Parathyroid adenoma (tissue), 2 donors: ENCODE data around the gene TRMT10B.

ENCODE experiments used
- H2AFZ ChIP-seq: fragments of 300-600 bp; sonication (generic); one replicate; pipeline ENCODE4 v1.7.0; 2017; ENCODE audit warnings: antibody characterized with exemption, mild to moderate bottlenecking
- H3K27ac ChIP-seq: fragments of 300-600 bp; sonication (generic); one replicate; pipeline ENCODE4 v1.7.0; 2017
- H3K27me3 ChIP-seq: fragments of 300-600 bp; sonication (generic); one replicate; pipeline ENCODE4 v1.7.0; 2017; ENCODE audit warnings: low read length; ENCODE audit not compliant: control insufficient read depth, insufficient read depth
- H3K36me3 ChIP-seq: fragments of 300-600 bp; sonication (generic); one replicate; pipeline ENCODE4 v1.7.0; 2017; ENCODE audit warnings: low read length; ENCODE audit not compliant: control insufficient read depth, insufficient read depth
- H3K4me1 ChIP-seq: fragments of 300-600 bp; sonication (generic); one replicate; pipeline ENCODE4 v1.7.0; 2017; ENCODE audit warnings: control low read depth
- H3K4me2 ChIP-seq: fragments of 300-600 bp; sonication (generic); one replicate; pipeline ENCODE4 v1.7.0; 2017; ENCODE audit warnings: low read length
- H3K4me3 ChIP-seq: fragments of 300-600 bp; sonication (generic); one replicate; pipeline ENCODE4 v1.7.0; 2017; ENCODE audit warnings: low read depth, low read length
- H3K79me2 ChIP-seq: fragments of 300-600 bp; sonication (generic); one replicate; pipeline ENCODE4 v1.7.0; 2017; ENCODE audit warnings: control low read depth
- H3K9ac ChIP-seq: fragments of 300-600 bp; sonication (generic); one replicate; pipeline ENCODE4 v1.7.0; 2017; ENCODE audit warnings: mild to moderate bottlenecking
- H3K9me3 ChIP-seq: fragments of 300-600 bp; sonication (generic); one replicate; pipeline ENCODE4 v1.7.0; 2017; ENCODE audit warnings: low read length; ENCODE audit not compliant: control insufficient read depth
- CTCF ChIP-seq: fragments of 300-600 bp; sonication (generic); IDR thresholded peaks from one replicate; pipeline ENCODE4 v1.7.0; 2017; ENCODE audit warnings: antibody characterized with exemption, mild to moderate bottlenecking
- donor health status: primary hyperparathyroidism.

Gene TRMT10B

DNA sequence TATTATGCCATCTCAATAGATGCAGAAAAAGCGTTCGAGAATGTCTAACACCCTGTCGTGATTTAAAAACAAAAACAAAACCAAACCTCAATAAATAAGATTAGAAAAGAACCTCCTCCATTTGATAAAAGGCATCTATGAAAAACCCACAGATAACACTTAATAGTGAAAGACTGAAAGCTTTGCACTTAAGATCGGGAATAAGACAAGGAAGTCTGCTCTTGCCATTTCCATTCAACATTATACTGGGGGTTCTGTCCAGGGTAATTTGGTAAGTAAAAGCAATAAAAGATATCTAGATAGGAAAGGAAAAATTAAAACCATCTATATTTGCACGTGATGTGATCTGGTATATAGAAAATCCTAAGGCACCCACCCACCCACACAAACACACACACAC lies 38.5 kb downstream of the TRMT10B start:
- Histone ChIP-seq H3K36me3 (no peaks in the 10 kb centered on the region), H3K27ac (no peak overlapping the region), H3K9ac (no peak overlapping the region), H2AFZ (no peak overlapping the region), H3K4me3 (no peak overlapping the region), H3K4me2 (no peak overlapping the region), H3K27me3 (no peaks in the 10 kb centered on the region), H3K4me1 (no peaks in the 10 kb centered on the region), H3K9me3 (no peaks in the 10 kb centered on the region), H3K79me2 (no peaks in the 10 kb centered on the region)
- no peak for TF ChIP-seq CTCF

DNA sequence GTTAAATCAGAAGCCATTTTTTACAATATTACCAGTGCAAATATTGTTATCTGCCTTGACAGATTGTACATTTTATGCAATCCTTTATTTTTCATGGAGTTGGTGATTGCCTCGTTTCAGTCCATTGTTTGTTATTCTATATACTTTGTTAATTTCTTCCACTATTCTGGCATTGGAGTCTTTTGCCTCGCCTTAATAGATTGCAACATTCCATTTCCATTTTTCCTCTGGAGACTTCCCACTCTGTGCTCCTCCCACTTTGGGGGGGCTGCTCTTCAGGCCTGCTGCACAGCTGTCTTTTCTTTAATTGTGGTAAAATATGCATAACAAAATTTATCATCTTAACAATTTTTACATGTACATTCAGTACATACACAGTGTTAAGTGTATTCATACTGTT lies 42.6 kb downstream of the TRMT10B start:
- Histone ChIP-seq H3K9me3 (no peaks in the 10 kb centered on the region), H2AFZ (no peak overlapping the region), H3K4me3 (no peak overlapping the region), H3K9ac (no peak overlapping the region), H3K4me2 (no peak overlapping the region), H3K79me2 (no peaks in the 10 kb centered on the region), H3K36me3 (no peaks in the 10 kb centered on the region), H3K27ac (no peak overlapping the region), H3K4me1 (no peaks in the 10 kb centered on the region), H3K27me3 (no peaks in the 10 kb centered on the region)
- TF ChIP-seq CTCF, result no peak

GRCh38 chr9:37798677-37799076 lies 45.1 kb downstream of the TRMT10B start:
- Histone ChIP-seq H3K79me2 (peaks cover 11% of the 10 kb centered on the region), H3K27me3 (no peaks in the 10 kb centered on the region), H3K36me3 (no peaks in the 10 kb centered on the region), H3K27ac (no peak overlapping the region), H2AFZ (no peak overlapping the region), H3K4me2 (no peak overlapping the region), H3K9me3 (no peaks in the 10 kb centered on the region), H3K9ac (no peak overlapping the region), H3K4me3 (no peak overlapping the region), H3K4me1 (no peaks in the 10 kb centered on the region)
- no peak for TF ChIP-seq CTCF

DNA sequence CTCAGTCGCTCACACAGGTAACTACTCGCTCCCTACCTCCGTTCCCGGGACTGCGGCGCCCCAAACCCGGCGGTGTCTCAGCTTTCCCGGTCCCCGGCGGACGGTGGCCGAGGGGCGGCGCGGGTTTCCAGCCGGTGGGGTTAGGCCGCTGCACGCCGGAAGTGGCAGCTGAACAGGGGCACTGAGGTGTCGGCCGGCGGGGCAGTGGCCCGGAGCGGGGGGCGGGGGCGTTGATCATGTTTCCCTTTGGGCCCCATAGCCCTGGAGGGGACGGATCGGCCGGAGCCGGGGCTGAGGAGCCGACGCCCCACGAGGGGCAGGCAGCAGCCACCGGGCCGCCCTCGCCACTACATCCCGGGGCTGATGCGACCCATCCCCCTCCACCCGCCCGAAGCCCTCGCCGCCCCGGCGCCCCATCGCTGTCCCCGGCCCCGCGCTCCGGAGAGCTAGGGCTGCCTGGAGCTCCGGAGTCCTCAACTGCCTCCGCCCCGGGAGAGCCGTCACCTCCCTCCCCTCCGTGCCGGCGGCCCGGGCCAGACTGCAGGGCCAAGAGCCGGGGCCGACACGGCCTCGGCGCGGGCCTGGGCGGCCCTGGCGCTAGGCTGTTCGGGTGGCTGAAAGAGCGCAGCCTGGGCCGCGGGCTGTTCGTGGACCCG lies 47.2 kb downstream of the TRMT10B start, which contains the start of gene DCAF10:
TSS of gene DCAF10 (plus strand) at position 167 of the 656 bp plus-strand sequence. CDS start at position 237, 70 bp downstream.
- H2AFZ ChIP-seq, result peak within 1 kb of the TSS; percentile 91
- no peaks in the 10 kb centered on the region for H3K27me3 ChIP-seq
- H3K9ac ChIP-seq, result peak within 1 kb of the TSS; percentile 53
- peak within 1 kb of the TSS; percentile 76 for H3K4me3 ChIP-seq
- TF ChIP-seq CTCF, result no peak
- no peaks in the 10 kb centered on the region for H3K36me3 ChIP-seq
- H3K9me3 ChIP-seq, result no peaks in the 10 kb centered on the region
- peak within 1 kb of the TSS; percentile 70 for H3K27ac ChIP-seq
- H3K4me2 ChIP-seq, result peak within 1 kb of the TSS; percentile 95
- H3K4me1 ChIP-seq, result no peaks in the 10 kb centered on the region
- H3K79me2 ChIP-seq, result peaks cover 17% of the 10 kb centered on the region

DNA sequence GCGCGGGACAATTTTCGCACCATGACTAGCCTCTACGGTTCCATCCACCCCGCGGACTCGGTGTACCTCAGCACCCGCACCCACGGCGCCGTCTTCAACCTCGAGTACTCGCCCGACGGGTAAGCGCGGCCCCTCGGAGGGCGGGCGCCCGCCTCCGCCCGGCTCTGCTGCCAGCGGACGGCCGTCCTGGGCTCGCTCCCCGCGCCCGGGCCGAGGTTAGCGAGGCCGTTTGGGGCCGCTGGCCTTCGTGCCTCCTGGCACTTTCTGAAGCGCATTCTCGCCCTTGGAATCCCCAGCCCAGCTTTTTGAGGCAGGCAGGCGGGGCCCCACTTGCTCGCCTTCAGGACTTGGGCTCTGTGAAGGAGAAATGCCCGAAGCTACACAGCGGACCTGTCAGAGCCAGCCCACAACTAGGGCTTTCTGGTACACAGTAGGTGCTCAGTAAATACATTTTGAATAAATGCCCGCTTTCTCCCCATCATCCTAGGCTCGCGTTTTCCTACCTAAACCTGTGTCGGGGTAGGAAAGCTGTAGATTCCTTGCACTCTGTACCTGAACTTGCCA lies 47.8 kb downstream of the TRMT10B start:
- peak overlapping the region; percentile 95 for H3K4me2 ChIP-seq
- peak overlapping the region; percentile 70 for H3K27ac ChIP-seq
- peak overlapping the region; percentile 91 for H2AFZ ChIP-seq
- H3K27me3 ChIP-seq, result no peaks in the 10 kb centered on the region
- H3K4me3 ChIP-seq, result peak overlapping the region; percentile 76
- H3K9me3 ChIP-seq, result no peaks in the 10 kb centered on the region
- peaks cover 17% of the 10 kb centered on the region for H3K79me2 ChIP-seq
- no peaks in the 10 kb centered on the region for H3K36me3 ChIP-seq
- TF ChIP-seq CTCF, result no peak
- no peaks in the 10 kb centered on the region for H3K4me1 ChIP-seq
- H3K9ac ChIP-seq, result peak overlapping the region; percentile 53
